HepG2 (cell line): ENCODE results near the gene PEAK3. TPM values are rescaled to one million over a fixed set of nuclear protein-coding genes. Genes with fewer than 3 reads are reported as not detected.
A peak's percentile ranks its signal among the peaks of the same experiment; 100 is the strongest.

Source experiments
- ATAC-seq: fragments of 200-7000 bp; cut with Tn5 transposase; 3 replicates; pipeline ENCODE4 v1.9.1; 2020; ENCODE audit warnings: mild to moderate bottlenecking, moderate library complexity
- BruUV-seq: library from RNA; stranded (reverse); fragments of 400-500 nt; replicated peaks from 2 replicates; lab custom pipeline; 2021; lab: Mats Ljungman, UMichigan
- CTCF ChIA-PET: fragments of 300-600 bp; formaldehyde crosslinking; extraction: SDS; loops from one replicate; lab custom pipeline; 2021; ENCODE audit warnings: low total read pairs, inconsistent platforms, low intra/inter-chr PET ratio; lab: Yijun Ruan, JAX
- POLR2A ChIA-PET: fragments of 350-600 bp; sonication (Branson Sonifier 250); formaldehyde crosslinking; loops from one replicate; lab custom pipeline; 2020; ENCODE audit warnings: antibody characterized with exemption, inconsistent platforms; lab: Yijun Ruan, JAX
- DNase-seq: peaks from one replicate; pipeline ENCODE4 v3.0.0-alpha.2; 2015; ENCODE audit warnings: low spot score
- FAIRE-seq: peaks from 3 replicates; lab custom pipeline; 2011; peaks lifted over from hg19 to GRCh38; lab: Jason Lieb, UNC
- H2AFZ ChIP-seq: one replicate; pipeline ENCODE4 v1.6.1; 2011; ENCODE audit warnings: low read length, inconsistent platforms
- H3K27ac ChIP-seq: fragments of 300-600 bp; 3 replicates; pipeline ENCODE4 v1.8.0; 2011; ENCODE audit warnings: mixed run types, mild to moderate bottlenecking, mixed read lengths, low read length, inconsistent platforms; ENCODE audit not compliant: insufficient read depth; ENCODE audit errors: extremely low read length
- H3K27me3 ChIP-seq, 2 experiments: fragments of 200-600 bp in 1 of 2; 2 replicates in 1 of 2; 3 replicates in 1 of 2; pipeline versions ENCODE4 v1.6.0 to v1.8.0; 2011; ENCODE audit warnings: low read length in 2 of 2, mild to moderate bottlenecking in 2 of 2, moderate library complexity in 2 of 2, inconsistent platforms in 1 of 2; ENCODE audit not compliant: insufficient read depth in 2 of 2, control insufficient read depth in 1 of 2
- H3K36me3 ChIP-seq, 2 experiments: fragments of 200-600 bp in 1 of 2; replicated peaks in 1 of 2; 2 replicates in 1 of 2; 3 replicates in 1 of 2; pipeline versions ENCODE4 v1.5.1 to v1.8.0; 2011; ENCODE audit warnings: low read length in 2 of 2, inconsistent platforms in 1 of 2; ENCODE audit not compliant: insufficient read depth in 2 of 2, control insufficient read depth in 1 of 2
- H3K4me1 ChIP-seq: 2 replicates; pipeline ENCODE4 v1.5.1; 2012; ENCODE audit warnings: low read length, inconsistent platforms; ENCODE audit not compliant: insufficient read depth
- H3K4me2 ChIP-seq: 2 replicates; pipeline ENCODE4 v1.6.0; 2011; ENCODE audit warnings: low read depth, low read length, inconsistent platforms
- H3K4me3 ChIP-seq, 3 experiments: fragments of 200-600 bp in 1 of 3; sonication (generic), shearing (Covaris generic) in 1 of 3; replicated peaks in 1 of 3; 2 replicates each; pipeline ENCODE4 v1.5.1; 2011 to 2016; ENCODE audit warnings: low read length in 3 of 3, inconsistent platforms in 2 of 3, low read depth in 2 of 3, mild to moderate bottlenecking in 2 of 3, control low read depth in 1 of 3, mixed read lengths in 1 of 3; ENCODE audit not compliant: insufficient read depth in 1 of 3
- H3K79me2 ChIP-seq: one replicate; pipeline ENCODE4 v1.6.1; 2011; ENCODE audit warnings: low read length, inconsistent platforms; ENCODE audit not compliant: insufficient read depth
- H3K9ac ChIP-seq: 2 replicates; pipeline ENCODE4 v1.6.0; 2011; ENCODE audit warnings: mild to moderate bottlenecking, low read depth, low read length, inconsistent platforms; ENCODE audit not compliant: insufficient read depth
- H3K9me3 ChIP-seq: 2 replicates; pipeline ENCODE4 v1.5.1; 2012; ENCODE audit warnings: mild to moderate bottlenecking, low read length
- H4K20me1 ChIP-seq: 2 replicates; pipeline ENCODE4 v1.6.0; 2011; ENCODE audit warnings: inconsistent platforms, mild to moderate bottlenecking, low read length, moderate library complexity; ENCODE audit not compliant: insufficient read depth
- CEBPZ ChIP-seq: IDR thresholded peaks from 2 replicates; pipeline ENCODE4 v1.6.1; 2012; ENCODE audit warnings: low read length, improper control_type of control experiment
- PAF1 ChIP-seq: IDR thresholded peaks from 2 replicates; pipeline ENCODE4 v1.6.1; 2016; ENCODE audit warnings: missing genetic modification reagents, missing compliant biosample characterization
- RARG ChIP-seq: sonication (generic); formaldehyde crosslinking; IDR thresholded peaks from 2 replicates; pipeline ENCODE4 v1.4.0; 2020; ENCODE audit warnings: low read depth, mild to moderate bottlenecking, missing genetic modification reagents
- TBL1XR1 ChIP-seq: fragments of 150-350 bp; IDR thresholded peaks from 2 replicates; pipeline ENCODE4 v1.6.1; 2014; ENCODE audit warnings: borderline replicate concordance, low read length; ENCODE audit not compliant: partially characterized antibody
- ZBTB33 ChIP-seq: sonication (generic); formaldehyde crosslinking; IDR thresholded peaks from 2 replicates; pipeline ENCODE4 v1.4.0; 2020; ENCODE audit warnings: missing genetic modification reagents
- ZGPAT ChIP-seq: IDR thresholded peaks from 2 replicates; pipeline ENCODE4 v1.6.1; 2016; ENCODE audit warnings: mild to moderate bottlenecking
- ZMYM2 ChIP-seq: sonication (generic); formaldehyde crosslinking; IDR thresholded peaks from 2 replicates; pipeline ENCODE4 v1.8.0; 2022; ENCODE audit warnings: mild to moderate bottlenecking, missing genetic modification reagents
- ZNF354B ChIP-seq: sonication (generic); formaldehyde crosslinking; IDR thresholded peaks from 2 replicates; pipeline ENCODE4 v1.8.0; 2022; ENCODE audit warnings: mild to moderate bottlenecking, missing genetic modification reagents
- ZNF501 ChIP-seq: sonication (generic); formaldehyde crosslinking; IDR thresholded peaks from 2 replicates; pipeline ENCODE4 v1.5.1; 2020; ENCODE audit warnings: mild to moderate bottlenecking, moderate library complexity, missing genetic modification reagents
- ZNF513 ChIP-seq: sonication (generic); formaldehyde crosslinking; conservative IDR thresholded peaks from 2 replicates; pipeline ENCODE4 v1.5.0; 2020; ENCODE audit warnings: missing genetic modification reagents
- ZNF563 ChIP-seq: sonication (generic); formaldehyde crosslinking; IDR thresholded peaks from 2 replicates; pipeline ENCODE4 v1.8.0; 2022; ENCODE audit warnings: mild to moderate bottlenecking, moderate library complexity, missing genetic modification reagents
- ZNF724P ChIP-seq: sonication (generic); formaldehyde crosslinking; IDR thresholded peaks from 2 replicates; pipeline ENCODE4 v1.8.0; 2022; ENCODE audit warnings: missing genetic modification reagents, borderline replicate concordance
- ZNF737 ChIP-seq: sonication (generic); formaldehyde crosslinking; IDR thresholded peaks from 2 replicates; pipeline ENCODE4 v1.5.0; 2020; ENCODE audit warnings: missing genetic modification reagents, mild to moderate bottlenecking, borderline replicate concordance
- WGBS: methylation state at CpG from one replicate; pipeline ENCODE4 v1.1.6; 2017; ENCODE audit warnings: low lambda C conversion rate; 5-methylcytosine and 5-hydroxymethylcytosine counted together
- in situ Hi-C: cut with HindIII; loops from 2 replicates; pipeline ENCODE4 v1.10.0; 2017; ENCODE audit warnings: low pct_unique_long_range_greater_than_20kb; ENCODE audit not compliant: extremely low pct_ligation_motif_present
- intact Hi-C: fragments of 100-400 bp; cut with micrococcal nuclease; formaldehyde crosslinking; loops from one replicate; pipeline ENCODE4 v1.10.0; 2022; ENCODE audit not compliant: unreplicated experiment
- polyA plus RNA-seq, 8 experiments: library from polyadenylated mRNA; depleted of rRNA in 3 of 8; stranded (reverse) in 7 of 8; unstranded in 1 of 8; fragments of >200 nt; fragmentation: Illumina TruSeq in 4 of 8; extraction: Trizol in 4 of 8; gene quantifications; 2 replicates each; pipeline versions ENCODE4 v1.2.1 to v1.2.3, GENCODE V29; 2011 to 2016; ENCODE audit warnings: low read depth in 4 of 8, missing spikeins in 1 of 8, mixed read lengths in 1 of 8; ENCODE audit not compliant: insufficient read depth in 1 of 8
- total RNA-seq, 5 experiments: library from RNA; depleted of rRNA; stranded (reverse); fragments of >200 nt; fragmentation: Illumina TruSeq; extraction: Trizol; gene quantifications; 2 replicates each; pipeline ENCODE4 v1.2.3, GENCODE V29; 2016; ENCODE audit warnings: low read depth in 1 of 5

PEAK3 gene
- total and polyA plus RNA-seq, 2 of the 13 experiments (the other 11 are each of a cell fraction or from before 2014, with no cell fraction given) = not detected

GRCh38 chr19:2288338-2288817, 6.4 kb upstream of the PEAK3 start (continued):
- peak; percentile 35; the same call in 1 of the 2 replicates for TF ChIP-seq ZGPAT (CRISPR knock-in tag)
- no peak for TF ChIP-seq ZNF724P (CRISPR knock-in tag)
- TF ChIP-seq RARG (CRISPR knock-in tag) = no peak
- 0 out of 2 replicates have a peak, but pooled peaks have one; percentile 7 for TF ChIP-seq ZNF563 (CRISPR knock-in tag)
- peak; percentile 80; the same call in 1 of the 2 replicates for TF ChIP-seq ZNF501 (CRISPR knock-in tag)
- TF ChIP-seq, all 625 proteins: peak for 122

GRCh38 chr19:2287585-2288337, 5.8 kb upstream of the PEAK3 start:
- peaks cover 46% of the 10 kb centered on the region for H3K4me1 ChIP-seq
- H3K79me2 ChIP-seq = no peaks in the 10 kb centered on the region
- no peaks in the 10 kb centered on the region; the same call in 1 of the 2 replicates for H4K20me1 ChIP-seq
- ChIA-PET POLR2A (no interaction called here), CTCF (no interaction called here)
- intact Hi-C loops = no loop called here
- BruUV-seq = no TSS peak
- peak overlapping the region in 1 of 3 experiments; percentile 53; a peak in 1 of 6 replicates for H3K4me3 ChIP-seq
- H3K9me3 ChIP-seq = no peaks in the 10 kb centered on the region
- WGBS = 37% methylated on average over 2 of the region's 13 CpGs
- FAIRE-seq (no peak), ATAC-seq (no peak), DNase-seq (no peak)
- H2AFZ ChIP-seq = no peak overlapping the region
- H3K27ac ChIP-seq = no peak overlapping the region
- H3K4me2 ChIP-seq = peak overlapping the region; percentile 68
- H3K27me3 ChIP-seq = peaks cover 24 to 75% of the 10 kb centered on the region in 2 experiments
- H3K36me3 ChIP-seq = no peaks in the 10 kb centered on the region
- in situ Hi-C loops = no loop called here
- no peak overlapping the region for H3K9ac ChIP-seq
- no peak for TF ChIP-seq CEBPZ
- no peak for TF ChIP-seq ZNF737 (CRISPR knock-in tag)
- no peak for TF ChIP-seq TBL1XR1
- no peak for TF ChIP-seq PAF1 (CRISPR knock-in tag)
- TF ChIP-seq ZMYM2 (CRISPR knock-in tag) = no peak
- TF ChIP-seq ZBTB33 (CRISPR knock-in tag) = no peak
- no peak for TF ChIP-seq ZNF513 (CRISPR knock-in tag)
- TF ChIP-seq ZNF354B (CRISPR knock-in tag) = 0 out of 2 replicates have a peak, but pooled peaks have one; percentile 37
